NCI-H510A treated with DMSO at 0.1 percent for 48 hours (cell line): ENCODE measurements around the gene ACKR4.
"Not testable (repeated sequence)": the region's sequence is repeated elsewhere in the genome, so short reads cannot be mapped to it uniquely, and the experiment has no call there.

ENCODE experiments used
- DNase-seq: peaks from one replicate; lab custom pipeline; 2025; lab: John Stamatoyannopoulos, UW

The ACKR4 gene

DNA sequence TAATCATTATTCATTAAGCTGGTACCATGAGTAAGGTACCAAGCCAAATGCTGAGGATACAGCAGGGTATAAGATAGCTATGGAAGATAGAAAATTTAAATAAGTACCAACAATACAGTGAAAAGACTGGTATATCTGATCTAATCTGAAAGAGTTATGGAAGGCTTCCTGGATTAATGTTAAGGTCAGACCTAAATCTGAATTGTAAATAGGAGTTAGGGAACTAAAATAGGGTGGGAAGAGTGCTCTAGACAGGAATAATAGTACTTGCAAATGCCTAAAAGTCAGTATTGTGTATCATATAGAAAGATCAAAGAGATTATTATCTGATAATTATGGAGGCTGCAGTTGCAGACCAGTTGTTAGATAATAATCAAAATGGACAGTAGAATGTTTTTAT is 2.6 kb upstream of the ACKR4 start:
- no peak for DNase-seq

DNA sequence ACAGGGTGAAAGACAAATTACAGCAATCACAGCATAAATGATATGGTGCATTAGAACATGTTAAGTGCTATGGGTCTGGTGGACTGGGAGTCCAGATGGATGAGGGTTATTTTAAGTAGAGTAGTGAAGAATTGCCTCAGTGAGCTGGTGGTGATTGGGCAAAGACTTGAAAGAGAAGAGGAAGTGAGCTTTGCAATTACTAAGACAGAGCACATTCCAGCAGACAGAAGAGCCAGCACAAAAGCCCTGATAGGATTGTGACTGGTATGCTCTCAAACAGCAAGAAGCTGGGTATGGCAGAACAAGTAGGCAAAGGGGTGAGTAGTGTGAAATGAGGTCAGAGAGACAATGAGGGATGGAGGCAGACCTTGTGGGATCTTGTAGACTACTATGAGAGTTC is 2.1 kb upstream of the ACKR4 start:
- DNase-seq: no peak

DNA sequence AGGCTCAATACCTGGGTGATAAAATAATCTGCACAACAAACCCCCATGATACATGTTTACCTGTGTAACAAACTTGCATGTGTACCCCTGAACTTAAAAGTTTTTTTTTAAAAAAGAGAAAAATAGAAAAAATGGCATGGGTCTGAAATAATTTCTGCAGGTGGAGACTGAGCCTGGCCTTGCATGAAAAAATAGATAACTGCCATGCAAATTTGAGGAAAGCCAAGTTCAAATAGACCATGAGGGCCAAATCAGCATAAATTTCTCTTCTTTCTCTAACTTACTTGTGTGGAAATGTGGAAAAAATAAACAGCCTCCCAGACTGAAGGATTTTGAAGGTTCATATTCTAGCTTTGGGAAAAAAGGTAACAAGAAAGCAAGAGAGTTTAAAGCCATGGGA is 744 bp upstream of the ACKR4 start:
- no peak for DNase-seq

DNA sequence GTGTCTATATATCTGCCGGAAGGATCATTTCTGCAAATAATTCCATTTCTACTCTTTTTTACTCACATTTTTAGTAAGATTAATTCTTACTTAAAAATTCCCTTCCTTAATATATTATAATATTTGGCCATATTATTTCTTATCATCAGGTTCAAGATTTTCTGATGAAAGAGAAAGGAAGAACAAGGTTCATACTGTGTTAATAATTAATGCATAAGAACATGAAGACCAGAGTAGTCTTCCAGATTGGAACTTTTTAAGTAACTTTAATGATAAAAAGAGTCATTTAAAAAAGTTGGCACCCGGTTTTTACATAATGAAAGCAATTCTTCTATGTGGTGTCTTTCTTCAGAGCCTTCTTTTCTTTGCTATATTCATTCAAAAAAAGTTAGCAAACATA is 590 bp downstream of the ACKR4 start:
- DNase-seq: no peak

DNA sequence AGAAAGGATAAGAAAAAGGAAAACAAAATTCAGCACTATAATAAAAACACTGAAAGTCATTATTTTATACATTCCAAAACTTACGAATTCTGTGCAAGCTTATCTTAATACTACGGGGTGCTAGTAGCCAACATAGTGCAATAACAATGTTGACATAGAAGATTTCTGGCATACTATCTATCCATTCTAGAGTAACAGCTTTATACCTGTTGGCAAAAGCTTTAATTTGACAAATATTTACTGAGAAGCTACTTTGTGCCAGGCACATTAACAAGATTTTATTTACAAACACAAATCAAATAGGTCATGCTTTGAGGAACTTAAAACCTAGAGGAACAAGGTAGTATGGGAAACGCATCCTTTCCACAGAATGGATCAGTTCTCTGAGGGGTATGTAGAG is 1.1 kb downstream of the ACKR4 start:
- no peak for DNase-seq

DNA sequence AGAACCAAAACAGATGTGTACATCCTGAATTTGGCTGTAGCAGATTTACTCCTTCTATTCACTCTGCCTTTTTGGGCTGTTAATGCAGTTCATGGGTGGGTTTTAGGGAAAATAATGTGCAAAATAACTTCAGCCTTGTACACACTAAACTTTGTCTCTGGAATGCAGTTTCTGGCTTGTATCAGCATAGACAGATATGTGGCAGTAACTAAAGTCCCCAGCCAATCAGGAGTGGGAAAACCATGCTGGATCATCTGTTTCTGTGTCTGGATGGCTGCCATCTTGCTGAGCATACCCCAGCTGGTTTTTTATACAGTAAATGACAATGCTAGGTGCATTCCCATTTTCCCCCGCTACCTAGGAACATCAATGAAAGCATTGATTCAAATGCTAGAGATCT is 3.5 kb downstream of the ACKR4 start:
- not testable (repeated sequence) for DNase-seq

DNA sequence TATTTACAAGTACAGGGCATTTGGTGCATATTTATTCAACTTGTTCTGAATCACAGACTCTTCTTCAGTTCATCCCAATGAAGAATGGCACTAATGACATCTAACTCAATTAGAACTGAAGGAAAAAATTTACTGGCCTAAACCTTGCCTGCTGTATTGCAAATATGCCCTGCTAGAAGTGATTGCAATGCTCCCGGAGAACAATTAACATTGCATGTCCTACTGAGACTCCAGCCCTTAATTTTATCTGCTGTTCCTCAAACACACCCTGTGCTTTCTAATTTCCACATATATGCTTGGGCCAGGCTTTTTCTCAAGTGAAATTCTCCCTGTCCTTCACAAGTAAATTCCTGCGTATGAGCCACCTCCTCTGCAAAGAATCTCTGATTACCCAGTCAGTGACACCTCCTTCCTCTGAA is 8.3 kb downstream of the ACKR4 start:
- DNase-seq: no peak

DNA sequence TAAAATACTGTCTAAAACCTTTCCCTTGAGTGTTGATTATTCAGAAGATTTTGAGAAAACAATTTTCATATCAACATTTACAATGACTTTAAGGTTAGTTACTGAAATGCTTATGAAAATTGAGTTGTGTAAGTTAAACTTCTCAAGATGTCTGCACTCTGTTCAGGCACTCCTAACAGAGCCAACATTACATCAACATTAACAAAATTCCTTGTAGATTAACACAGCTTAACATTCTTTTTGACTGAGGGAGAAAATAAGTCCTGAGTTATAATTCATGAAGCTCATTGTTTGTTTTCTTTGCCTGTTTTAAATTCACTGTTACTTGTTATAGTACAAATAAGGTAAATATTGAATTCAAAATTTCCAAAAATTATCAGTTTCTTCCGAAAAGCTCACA is 9.0 kb downstream of the ACKR4 start:
- no peak for DNase-seq

DNA sequence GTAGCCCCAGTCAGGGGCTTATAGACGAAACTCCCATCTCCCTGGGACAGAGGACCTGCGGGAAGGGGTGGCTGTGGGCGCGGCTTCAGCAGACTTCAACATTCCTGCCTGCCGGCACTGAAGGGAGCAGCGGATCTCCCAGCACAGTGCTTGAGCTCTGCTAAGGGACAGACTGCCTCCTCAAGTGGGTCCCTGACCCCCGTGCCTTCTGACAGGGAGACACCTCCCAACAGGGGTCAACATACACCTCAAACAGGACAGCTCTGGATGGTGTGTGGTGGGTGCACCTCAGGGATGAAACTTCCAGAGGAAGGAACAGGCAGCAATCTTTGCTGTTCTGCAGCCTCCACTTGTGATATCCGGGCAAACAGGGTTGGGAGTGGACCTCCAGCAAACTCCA is 9.6 kb downstream of the ACKR4 start:
- DNase-seq: not testable (repeated sequence)

DNA sequence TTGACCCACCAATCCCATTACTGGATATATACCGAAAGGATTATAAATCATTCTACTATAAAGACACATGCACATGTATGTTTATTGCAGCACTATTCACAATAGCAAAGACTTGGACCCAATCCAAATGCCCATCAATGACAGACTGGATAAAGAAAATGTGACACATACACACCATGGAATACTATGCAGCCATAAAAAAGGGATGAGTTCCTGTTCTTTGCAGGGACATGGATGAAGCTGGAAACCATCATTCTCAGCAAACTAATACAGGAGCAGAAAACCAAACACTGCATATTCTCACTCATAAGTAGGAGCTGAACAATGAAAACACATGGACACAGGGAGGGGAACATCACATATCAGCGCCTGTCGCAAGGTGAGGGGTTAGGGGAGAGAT is 18.2 kb downstream of the ACKR4 start:
- not testable (repeated sequence) for DNase-seq

DNA sequence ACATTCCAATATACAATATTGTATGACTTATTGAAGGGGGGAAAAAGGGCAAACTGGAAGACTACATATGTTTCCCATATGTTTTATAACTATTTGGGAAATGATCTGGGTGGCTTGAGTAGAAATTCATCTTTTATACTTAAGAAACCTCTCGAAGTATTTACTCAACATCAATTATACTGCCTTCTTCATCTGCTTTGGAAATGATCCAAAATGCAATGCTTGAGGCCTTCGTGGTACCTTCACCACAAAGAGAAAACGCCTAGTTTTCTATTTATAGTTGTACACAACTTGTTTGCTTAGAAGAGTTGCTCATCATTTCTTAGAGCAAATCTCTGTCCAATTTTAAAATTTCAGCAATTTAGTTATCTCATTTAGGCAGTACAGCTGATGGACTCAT is 18.8 kb downstream of the ACKR4 start:
- no peak for DNase-seq

DNA sequence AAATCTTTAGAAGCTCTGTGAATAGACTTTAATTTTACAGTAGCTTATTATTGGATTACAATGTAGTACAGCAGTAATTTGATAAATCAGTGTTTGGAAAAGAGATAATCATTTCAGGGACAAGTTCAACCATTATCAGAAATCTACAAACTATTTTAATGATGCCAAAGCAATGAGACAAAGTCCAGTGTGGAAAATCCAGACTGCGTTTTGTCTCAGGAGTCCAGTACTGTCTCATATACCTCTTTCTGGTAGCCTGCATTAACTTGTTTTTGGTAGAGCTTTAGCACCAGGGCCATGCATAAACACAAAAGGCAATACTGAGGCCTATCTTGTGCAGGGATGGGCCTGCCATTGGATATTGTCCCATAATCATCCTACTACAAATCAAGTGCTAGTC is 19.7 kb downstream of the ACKR4 start:
- DNase-seq: no peak

DNA sequence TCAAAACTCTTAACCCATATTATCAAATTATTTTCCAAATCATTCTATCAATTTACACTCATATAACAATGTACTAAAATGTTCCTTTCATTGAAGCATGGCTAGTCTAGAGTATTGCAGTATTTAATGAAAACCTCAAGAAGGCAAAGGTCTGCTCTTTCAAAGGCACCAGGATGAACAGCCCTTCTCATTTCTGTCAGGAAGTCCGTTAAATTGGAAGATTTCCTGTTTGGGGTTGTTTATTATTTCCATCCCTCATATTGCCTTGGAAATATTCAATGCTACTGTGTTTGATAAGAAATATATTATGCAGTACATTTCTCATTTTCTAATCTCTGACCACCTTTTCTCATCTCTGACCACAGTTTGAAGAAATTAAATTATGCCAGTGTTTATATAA is 25.1 kb downstream of the ACKR4 start:
- no peak for DNase-seq

DNA sequence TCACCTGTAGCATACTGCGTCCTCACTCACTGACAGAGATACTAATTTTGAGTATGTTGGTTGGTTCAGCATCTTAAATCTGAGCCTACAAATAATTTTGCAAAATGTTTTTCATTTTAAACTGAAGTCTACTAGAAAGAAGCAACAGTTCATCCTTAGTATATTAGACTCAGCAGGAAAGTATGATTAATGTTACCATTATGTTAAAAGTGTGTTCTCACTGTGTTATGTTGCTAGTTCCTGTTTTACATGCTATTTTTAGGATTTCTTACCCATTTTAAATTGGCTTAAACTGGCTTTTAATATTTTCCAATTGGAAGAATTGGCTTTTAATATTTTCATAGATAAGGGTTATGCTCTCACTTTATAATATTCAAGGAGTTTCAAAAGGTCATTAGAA is 25.7 kb downstream of the ACKR4 start:
- no peak for DNase-seq

DNA sequence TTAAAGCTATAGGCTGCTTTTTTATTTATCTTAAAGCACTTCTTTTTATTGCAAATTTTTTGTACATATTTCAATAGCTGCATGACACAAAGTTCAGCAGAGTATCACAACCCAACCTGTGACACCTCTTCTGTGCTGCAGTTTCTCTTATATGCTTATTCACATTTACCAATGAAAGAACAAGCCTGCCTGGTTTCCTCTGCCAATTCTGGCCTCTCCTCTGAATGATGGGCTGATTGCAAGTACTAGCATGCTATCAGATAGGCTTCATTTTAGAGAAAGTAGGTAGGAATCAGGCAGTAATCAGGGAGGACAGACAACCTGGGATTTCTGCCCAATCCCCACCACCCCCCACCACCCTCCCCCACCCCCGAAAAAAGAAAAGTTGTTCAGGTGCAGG is 26.6 kb downstream of the ACKR4 start:
- DNase-seq: no peak

DNA sequence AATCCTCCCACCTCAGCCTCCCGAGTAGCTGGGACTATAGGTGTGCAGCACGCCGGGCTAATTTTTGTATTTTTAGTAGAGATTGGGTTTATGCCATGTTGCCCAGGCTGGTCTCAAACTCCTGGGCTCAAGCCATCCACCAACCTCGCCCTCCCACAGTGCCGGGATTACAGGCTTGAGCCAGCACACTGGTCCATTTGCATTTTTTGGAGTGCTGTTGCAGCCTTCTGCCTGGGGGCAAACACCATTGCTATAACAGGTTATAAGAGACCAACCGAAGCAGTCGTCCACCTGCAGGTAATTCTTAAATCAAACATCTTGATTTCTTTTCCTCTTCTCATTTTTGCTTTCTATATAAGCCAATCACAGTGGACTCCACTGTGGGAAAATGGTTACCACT is 27.7 kb downstream of the ACKR4 start:
- no peak for DNase-seq

DNA sequence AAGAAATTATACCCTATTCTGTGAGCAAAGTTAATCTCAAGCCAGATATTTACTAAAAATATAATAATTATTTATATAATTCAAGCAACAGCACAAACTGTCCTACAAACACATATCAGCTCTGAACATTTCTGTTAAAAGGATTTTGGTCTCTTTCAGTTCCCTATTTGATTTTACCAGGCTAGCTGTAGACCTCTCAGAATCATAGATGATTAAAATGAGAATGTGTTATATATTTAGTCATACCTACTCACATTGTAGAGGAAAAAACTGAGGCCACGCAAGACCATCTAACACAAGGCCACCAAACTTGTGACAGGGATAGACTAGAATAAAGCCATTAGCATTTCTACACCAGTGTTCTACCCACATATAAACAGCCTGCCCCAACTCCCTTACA is 28.5 kb downstream of the ACKR4 start:
- no peak for DNase-seq

DNA sequence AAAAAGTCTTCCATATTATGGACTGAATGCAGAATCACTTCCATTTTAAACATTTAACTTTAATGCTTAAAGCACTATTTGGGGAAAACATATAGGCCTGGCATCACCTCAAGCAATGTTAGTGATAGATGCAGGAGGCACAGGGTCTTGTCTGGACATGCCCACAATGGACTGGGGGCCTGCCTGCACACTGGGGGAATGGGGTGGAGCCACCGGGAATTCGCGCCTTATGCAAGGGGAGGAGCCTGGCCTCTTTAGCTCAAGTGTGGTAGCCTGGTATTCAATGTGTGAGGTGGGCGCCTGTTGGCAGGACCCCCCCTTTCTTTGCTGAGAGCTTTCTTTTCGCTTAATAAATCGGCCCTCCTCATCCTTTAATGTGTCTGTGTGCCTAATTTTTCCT is 29.9 kb downstream of the ACKR4 start:
- no peak for DNase-seq

DNA sequence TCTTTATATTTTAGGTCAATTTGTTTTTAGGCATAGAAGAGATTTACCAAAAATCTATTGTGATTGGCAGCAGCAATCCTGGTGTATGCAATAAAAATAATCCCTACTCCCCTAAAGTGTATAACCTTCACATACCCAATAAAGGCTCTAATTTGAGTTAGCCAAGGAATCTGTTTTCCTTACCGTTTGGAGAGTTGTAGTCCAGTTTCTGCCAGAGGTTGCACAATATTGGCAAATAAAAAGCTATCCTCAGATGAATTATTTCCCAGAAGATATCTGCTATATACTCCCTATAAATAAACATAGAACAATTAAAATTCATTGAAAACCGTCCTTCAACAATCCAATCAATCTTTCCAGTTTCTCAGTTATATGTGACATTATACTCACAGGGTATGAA is 31.1 kb downstream of the ACKR4 start:
- DNase-seq: no peak

DNA sequence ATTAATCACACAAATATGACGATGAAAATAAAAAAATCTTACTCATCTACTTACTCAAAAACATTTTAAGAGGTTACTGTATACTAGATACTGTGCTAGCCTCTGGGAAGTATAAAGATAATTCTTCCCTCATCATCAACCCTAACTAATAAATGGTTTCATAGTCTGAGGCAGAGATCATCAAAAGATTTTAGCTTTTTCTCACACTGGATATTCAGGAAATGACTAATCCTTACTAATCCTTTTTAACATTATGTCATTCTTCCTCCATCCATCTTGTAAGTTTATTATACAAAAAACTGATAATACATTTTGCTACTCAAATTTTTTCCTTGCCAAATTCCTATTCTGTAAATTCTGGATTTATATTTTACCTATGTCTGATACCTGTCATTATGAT is 32.9 kb downstream of the ACKR4 start:
- DNase-seq: no peak

DNA sequence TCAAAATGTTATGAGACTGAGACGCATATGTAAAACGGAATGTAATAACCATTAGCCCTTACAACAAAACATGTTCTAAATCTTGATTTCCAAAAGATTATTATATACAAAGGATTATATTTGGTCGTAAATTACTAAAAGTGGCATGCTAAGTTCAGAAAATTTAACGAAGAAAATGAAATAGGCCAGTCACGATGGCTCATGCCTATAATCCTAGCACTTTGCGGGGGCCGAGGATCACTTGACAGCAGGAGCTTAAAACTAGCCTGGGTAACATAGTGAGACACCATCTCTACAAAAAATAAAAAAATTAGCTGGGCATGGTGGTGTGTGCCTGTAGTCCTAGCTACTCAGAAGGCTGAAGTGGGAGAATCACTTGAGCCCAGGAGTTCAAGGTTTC is 33.5 kb downstream of the ACKR4 start:
- no peak for DNase-seq

DNA sequence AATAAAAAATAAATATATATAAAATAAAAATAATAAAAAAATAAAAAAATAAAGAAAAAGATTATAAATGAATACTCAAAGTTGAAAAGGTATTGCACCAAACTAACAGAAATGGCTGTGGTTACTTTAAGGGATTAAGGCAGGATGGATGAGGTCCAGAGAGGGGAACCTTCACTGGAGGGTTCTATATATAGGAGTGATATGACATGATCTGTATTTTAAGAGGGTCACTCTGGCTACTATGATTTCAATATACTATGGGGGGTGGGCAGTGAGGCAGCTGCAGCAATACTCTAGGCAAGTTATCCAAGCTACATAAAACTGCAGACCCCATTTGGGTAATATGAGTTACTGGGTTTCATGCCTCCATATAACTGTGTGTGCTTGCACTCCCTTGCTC is 38.0 kb downstream of the ACKR4 start:
- no peak for DNase-seq

DNA sequence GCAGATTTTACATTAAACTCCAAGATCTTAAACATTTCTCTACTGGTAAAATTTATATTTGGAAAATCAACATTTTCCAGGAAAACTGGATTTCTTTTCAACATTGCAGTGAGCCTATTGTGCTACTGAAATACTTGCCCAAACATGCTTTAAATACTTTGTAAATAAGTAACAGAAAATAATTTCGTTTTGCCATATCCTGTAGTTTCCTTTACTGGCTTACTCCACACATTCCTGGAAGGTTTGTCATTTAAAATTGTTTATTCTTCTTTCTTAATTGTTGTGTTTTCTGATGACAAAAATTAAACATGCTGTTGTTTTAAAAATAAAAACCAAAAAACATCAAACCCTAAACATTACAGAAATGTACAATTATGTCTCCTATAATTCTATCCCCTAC is 40.5 kb downstream of the ACKR4 start:
- DNase-seq: no peak

DNA sequence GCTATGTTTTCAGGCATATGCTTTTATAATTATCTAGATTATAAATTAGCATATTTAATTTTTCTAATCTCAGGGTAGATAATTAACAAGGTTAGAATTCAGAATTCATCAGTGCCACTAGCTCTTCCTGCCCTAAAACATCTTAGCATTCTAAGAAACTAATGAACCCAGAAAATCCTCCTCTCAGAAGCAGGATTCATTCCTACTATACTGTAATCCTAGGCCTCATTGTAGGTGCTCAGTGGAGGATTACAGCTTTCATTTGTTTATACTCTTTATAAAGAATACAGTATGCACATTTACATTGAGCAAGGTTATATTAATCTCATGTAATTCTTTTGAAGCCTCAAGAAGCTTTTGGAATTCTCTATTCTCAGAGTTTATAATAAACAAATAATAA is 41.6 kb downstream of the ACKR4 start:
- no peak for DNase-seq

DNA sequence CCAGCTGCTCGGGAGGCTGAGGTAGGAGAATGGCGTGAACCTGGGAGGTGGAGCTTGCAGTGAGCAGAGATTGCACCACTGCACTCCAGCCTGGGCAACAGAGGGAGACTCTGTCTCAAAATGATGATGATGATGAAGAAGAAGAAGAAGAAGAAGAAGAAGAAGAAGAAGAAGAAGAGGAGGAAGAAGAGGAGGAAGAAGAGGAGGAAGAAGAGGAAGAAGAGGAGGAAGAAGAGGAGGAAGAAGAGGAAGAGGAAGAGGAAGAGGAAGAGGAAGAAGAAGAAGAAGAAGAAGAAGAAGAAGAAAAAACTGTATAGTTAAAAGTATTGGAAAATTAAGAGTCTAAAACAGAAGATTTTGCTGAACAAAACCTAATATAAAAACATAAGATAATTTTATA is 44.4 kb downstream of the ACKR4 start:
- DNase-seq: not testable (repeated sequence)
